Kidney tubule cell (primary cell): ENCODE data around the gene MYO1B.

Source experiments
- DNase-seq: peaks from one replicate; pipeline ENCODE4 v3.0.0-alpha.2; 2018; ENCODE audit warnings: low spot score

The MYO1B gene

GRCh38 chr2:191226196-191226595 lies 19.0 kb upstream of the MYO1B start:
- no peak for DNase-seq

- DNase-seq, result no peak
Measured at GRCh38 chr2:191228333-191228732, 16.9 kb upstream of the MYO1B start.

GRCh38 chr2:191228861-191229260 lies 16.3 kb upstream of the MYO1B start:
- DNase-seq, result no peak

GRCh38 chr2:191230174-191230573 lies 15.0 kb upstream of the MYO1B start:
- peak; percentile 97 for DNase-seq

GRCh38 chr2:191231995-191232394 lies 13.2 kb upstream of the MYO1B start:
- no peak for DNase-seq

GRCh38 chr2:191233533-191233932 lies 11.7 kb upstream of the MYO1B start:
- no peak for DNase-seq

GRCh38 chr2:191234376-191234775 lies 10.8 kb upstream of the MYO1B start:
- DNase-seq, result no peak

GRCh38 chr2:191240871-191241270 lies 4.3 kb upstream of the MYO1B start:
- no peak for DNase-seq

GRCh38 chr2:191241418-191241817 lies 3.8 kb upstream of the MYO1B start:
- DNase-seq, result no peak

GRCh38 chr2:191243154-191243553 lies 2.0 kb upstream of the MYO1B start:
- no peak for DNase-seq

GRCh38 chr2:191244350-191244749 lies 854 bp upstream of the MYO1B start:
- no peak for DNase-seq

GRCh38 chr2:191245869-191246531 lies 796 bp downstream of the MYO1B start:
- peak; percentile 82 for DNase-seq

- DNase-seq, result no peak
Measured at GRCh38 chr2:191246820-191247380, 1.7 kb downstream of the MYO1B start.

- peak; percentile 95 for DNase-seq
Measured at GRCh38 chr2:191247381-191248057, 2.3 kb downstream of the MYO1B start.

- no peak for DNase-seq
Measured at GRCh38 chr2:191249156-191249813, 4.1 kb downstream of the MYO1B start.

- no peak for DNase-seq
Measured at GRCh38 chr2:191250400-191250799, 5.2 kb downstream of the MYO1B start.

GRCh38 chr2:191250986-191251385 lies 5.8 kb downstream of the MYO1B start:
- DNase-seq, result no peak

GRCh38 chr2:191252699-191253098 lies 7.5 kb downstream of the MYO1B start:
- DNase-seq, result no peak

GRCh38 chr2:191253476-191253875 lies 8.3 kb downstream of the MYO1B start:
- DNase-seq, result no peak

GRCh38 chr2:191255271-191255670 lies 10.1 kb downstream of the MYO1B start:
- no peak for DNase-seq

- DNase-seq, result peak; percentile 73
Measured at GRCh38 chr2:191255756-191256312, 10.6 kb downstream of the MYO1B start.

GRCh38 chr2:191257934-191258333 lies 12.7 kb downstream of the MYO1B start:
- DNase-seq, result no peak

- DNase-seq, result no peak
Measured at GRCh38 chr2:191258996-191259395, 13.8 kb downstream of the MYO1B start.
